WERI-Rb-1 (cell line): ENCODE results near the gene IGSF1.

ENCODE experiments used
- DNase-seq: peaks from one replicate; pipeline ENCODE4 v3.0.0-alpha.2; 2020
- H3K27ac ChIP-seq: fragments of 250-450 bp; sonication (Bioruptor Pico); 2 replicates; pipeline ENCODE4 v1.5.1; 2020; ENCODE audit warnings: mild to moderate bottlenecking, moderate library complexity
- H3K27me3 ChIP-seq: fragments of 250-450 bp; sonication (Bioruptor Pico); 2 replicates; pipeline ENCODE4 v1.5.1; 2021; ENCODE audit warnings: mild to moderate bottlenecking, low read depth, moderate library complexity; ENCODE audit not compliant: insufficient read depth, severe bottlenecking
- H3K36me3 ChIP-seq: fragments of 250-450 bp; sonication (Bioruptor Pico); 2 replicates; pipeline ENCODE4 v1.5.1; 2020; ENCODE audit warnings: mild to moderate bottlenecking, moderate library complexity
- H3K4me3 ChIP-seq: 2 replicates; pipeline ENCODE4 v1.5.1; 2011; ENCODE audit warnings: low read depth, mild to moderate bottlenecking, control low read depth, low read length
- H3K9me3 ChIP-seq: fragments of 250-450 bp; sonication (Bioruptor Pico); 2 replicates; pipeline ENCODE4 v1.5.1; 2021; ENCODE audit warnings: mild to moderate bottlenecking, moderate library complexity; ENCODE audit not compliant: severe bottlenecking
- CTCF ChIP-seq: IDR thresholded peaks from 2 replicates; pipeline ENCODE4 v1.5.1; 2011; ENCODE audit warnings: low read depth, mild to moderate bottlenecking, control low read depth, inconsistent platforms, low read length

The IGSF1 gene

GRCh38 chrX:131298846-131299245 is 9.7 kb upstream of the IGSF1 start:
- no peak for TF ChIP-seq CTCF
- H3K9me3 ChIP-seq: no peaks in the 10 kb centered on the region
- DNase-seq: no peak
- no peak overlapping the region for H3K4me3 ChIP-seq
- H3K27ac ChIP-seq: no peak overlapping the region
- no peaks in the 10 kb centered on the region for H3K36me3 ChIP-seq
- H3K27me3 ChIP-seq: peaks cover 10% of the 10 kb centered on the region

GRCh38 chrX:131298036-131298435 is 8.9 kb upstream of the IGSF1 start:
- H3K27me3 ChIP-seq: peaks cover 10% of the 10 kb centered on the region

GRCh38 chrX:131289527-131289926 is 421 bp upstream of the IGSF1 start:
- no peak overlapping the region for H3K4me3 ChIP-seq
- DNase-seq: no peak
- H3K27me3 ChIP-seq: peaks cover 6% of the 10 kb centered on the region
- no peak for TF ChIP-seq CTCF
- H3K27ac ChIP-seq: no peak overlapping the region
- no peaks in the 10 kb centered on the region for H3K9me3 ChIP-seq
- no peaks in the 10 kb centered on the region for H3K36me3 ChIP-seq

More at GRCh38 chrX:131298036-131298435, 8.9 kb upstream of the IGSF1 start:
- H3K9me3 ChIP-seq: no peaks in the 10 kb centered on the region
- H3K4me3 ChIP-seq: no peak overlapping the region
- H3K27ac ChIP-seq: no peak overlapping the region
- H3K36me3 ChIP-seq: no peaks in the 10 kb centered on the region
- TF ChIP-seq CTCF: no peak
- DNase-seq: no peak

GRCh38 chrX:131288188-131288587 is 918 bp downstream of the IGSF1 start:
- DNase-seq: no peak
- H3K27me3 ChIP-seq: peaks cover 3% of the 10 kb centered on the region
- no peak for TF ChIP-seq CTCF
- no peak overlapping the region for H3K4me3 ChIP-seq
- no peak overlapping the region for H3K27ac ChIP-seq
- H3K36me3 ChIP-seq: no peaks in the 10 kb centered on the region
- no peaks in the 10 kb centered on the region for H3K9me3 ChIP-seq

GRCh38 chrX:131287560-131288179 is 1.4 kb downstream of the IGSF1 start:
- Histone ChIP-seq H3K4me3 (no peak overlapping the region), H3K27me3 (peaks cover 3% of the 10 kb centered on the region), H3K36me3 (no peaks in the 10 kb centered on the region), H3K27ac (no peak overlapping the region), H3K9me3 (no peaks in the 10 kb centered on the region)
- DNase-seq: no peak
- TF ChIP-seq CTCF: no peak

- H3K4me3 ChIP-seq: no peak overlapping the region
- no peaks in the 10 kb centered on the region for H3K9me3 ChIP-seq
- H3K36me3 ChIP-seq: no peaks in the 10 kb centered on the region
- no peak for TF ChIP-seq CTCF
- DNase-seq: no peak
- H3K27ac ChIP-seq: no peak overlapping the region
- H3K27me3 ChIP-seq: peaks cover 3% of the 10 kb centered on the region
Measured at GRCh38 chrX:131279617-131280016, 9.5 kb downstream of the IGSF1 start.
